OCI-LY1 (cell line): ENCODE results near the gene IZUMO1.

ENCODE experiments used
- EZH2 ChIP-seq: fragments of 200-600 bp; sonication (generic), shearing (Covaris generic); IDR thresholded peaks from 2 replicates; pipeline ENCODE4 v1.8.0; 2017; ENCODE audit warnings: borderline replicate concordance, mixed run types, mild to moderate bottlenecking, antibody characterized with exemption, low read length, moderate library complexity, mixed read lengths
- TF ChIP-seq, protein P1 (sequence below): fragments of 200-600 bp; sonication (generic), shearing (Covaris generic); IDR thresholded peaks from 2 replicates; pipeline ENCODE4 v1.5.1; 2017; ENCODE audit warnings: mild to moderate bottlenecking, antibody characterized with exemption, low read length, moderate library complexity, mixed read lengths

- TF ChIP-seq, protein P1, sequence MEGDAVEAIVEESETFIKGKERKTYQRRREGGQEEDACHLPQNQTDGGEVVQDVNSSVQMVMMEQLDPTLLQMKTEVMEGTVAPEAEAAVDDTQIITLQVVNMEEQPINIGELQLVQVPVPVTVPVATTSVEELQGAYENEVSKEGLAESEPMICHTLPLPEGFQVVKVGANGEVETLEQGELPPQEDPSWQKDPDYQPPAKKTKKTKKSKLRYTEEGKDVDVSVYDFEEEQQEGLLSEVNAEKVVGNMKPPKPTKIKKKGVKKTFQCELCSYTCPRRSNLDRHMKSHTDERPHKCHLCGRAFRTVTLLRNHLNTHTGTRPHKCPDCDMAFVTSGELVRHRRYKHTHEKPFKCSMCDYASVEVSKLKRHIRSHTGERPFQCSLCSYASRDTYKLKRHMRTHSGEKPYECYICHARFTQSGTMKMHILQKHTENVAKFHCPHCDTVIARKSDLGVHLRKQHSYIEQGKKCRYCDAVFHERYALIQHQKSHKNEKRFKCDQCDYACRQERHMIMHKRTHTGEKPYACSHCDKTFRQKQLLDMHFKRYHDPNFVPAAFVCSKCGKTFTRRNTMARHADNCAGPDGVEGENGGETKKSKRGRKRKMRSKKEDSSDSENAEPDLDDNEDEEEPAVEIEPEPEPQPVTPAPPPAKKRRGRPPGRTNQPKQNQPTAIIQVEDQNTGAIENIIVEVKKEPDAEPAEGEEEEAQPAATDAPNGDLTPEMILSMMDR: no peak
- TF ChIP-seq EZH2: no peak
Observed at GRCh38 chr19:48755084-48755641, 8.5 kb upstream of the IZUMO1 start, which contains the start of gene FGF21.
